GM18517 (cell line): ENCODE measurements around the gene GNG7.
A peak's percentile ranks its signal among the peaks of the same experiment; 100 is the strongest.
"Not testable (repeated sequence)": the region's sequence is repeated elsewhere in the genome, so short reads cannot be mapped to it uniquely, and the experiment has no call there.

Experiments used
- ATAC-seq: cut with Tn5 transposase; IDR thresholded peaks from one replicate; pipeline ENCODE4 v1.9.1; 2021; ENCODE audit warnings: mild to moderate bottlenecking, moderate library complexity; ENCODE audit not compliant: unreplicated experiment

GNG7 gene

DNA sequence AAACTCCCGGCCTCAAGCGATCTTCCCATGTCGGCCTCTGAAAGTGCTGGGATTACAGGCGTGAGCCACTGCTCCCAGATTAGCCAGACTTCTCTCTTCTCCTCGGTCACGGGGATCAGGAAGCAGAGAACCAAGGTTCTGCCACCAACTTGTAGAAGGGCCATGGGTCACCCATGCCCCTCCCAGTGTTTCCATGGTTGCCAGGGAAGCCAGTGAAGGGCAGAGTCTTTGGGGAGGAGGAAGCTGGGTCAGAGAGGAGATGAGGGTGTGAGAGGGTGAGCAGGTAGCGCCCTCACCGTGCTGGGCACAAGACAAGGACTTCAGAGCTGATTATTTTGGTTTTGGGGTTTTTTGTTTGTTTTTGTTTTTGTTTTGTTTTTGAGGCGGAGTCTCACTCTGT lies 77.1 kb downstream of the GNG7 start:
- ATAC-seq: no peak

DNA sequence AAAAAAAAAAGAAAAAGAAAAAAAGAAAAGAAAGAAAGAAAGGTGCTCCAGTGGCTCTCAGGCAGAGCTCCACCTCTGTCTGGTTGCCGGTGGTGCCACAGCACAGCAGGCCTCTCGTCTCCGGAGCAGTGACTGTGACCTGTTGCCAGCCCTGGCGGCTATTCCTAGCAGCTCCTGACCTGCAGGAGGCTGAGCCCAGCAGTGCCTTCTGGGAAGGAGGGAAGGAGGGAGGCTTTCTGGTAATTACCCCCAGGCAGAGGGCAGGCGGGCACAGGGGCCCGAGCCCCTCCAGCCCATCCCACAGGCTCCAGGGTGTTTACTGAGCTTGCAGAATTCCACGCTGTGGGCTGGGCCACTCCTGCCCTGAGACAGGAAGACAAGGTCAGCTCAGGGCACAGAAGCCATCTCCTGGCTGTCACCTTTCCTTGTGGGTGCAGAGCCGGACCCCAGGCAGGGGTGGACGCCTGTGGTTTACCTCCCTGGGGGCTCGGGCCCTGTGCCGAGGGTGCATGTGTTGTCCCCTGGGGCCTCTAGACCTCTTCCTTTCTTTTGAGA lies 77.9 kb downstream of the GNG7 start:
- ATAC-seq: peak; percentile 32

DNA sequence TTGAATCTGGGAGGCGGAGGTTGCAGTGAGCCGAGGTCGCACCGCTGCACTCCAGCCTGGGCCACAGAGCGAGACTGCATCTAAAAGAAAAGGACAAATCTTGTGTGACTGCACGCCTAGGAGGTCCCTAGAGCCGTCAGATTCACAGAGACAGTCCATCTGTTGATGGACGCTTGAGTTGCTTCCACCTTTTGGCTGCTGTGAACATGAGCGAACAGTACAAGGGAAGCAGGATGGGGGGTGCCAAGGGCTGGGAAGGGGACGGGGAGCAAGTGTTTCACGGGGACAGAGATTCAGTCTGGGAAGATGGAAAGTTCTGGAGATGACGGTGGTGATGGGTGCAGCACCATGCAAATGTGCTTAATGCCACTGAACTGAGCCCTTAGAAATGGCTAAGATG lies 78.7 kb downstream of the GNG7 start:
- no peak for ATAC-seq

DNA sequence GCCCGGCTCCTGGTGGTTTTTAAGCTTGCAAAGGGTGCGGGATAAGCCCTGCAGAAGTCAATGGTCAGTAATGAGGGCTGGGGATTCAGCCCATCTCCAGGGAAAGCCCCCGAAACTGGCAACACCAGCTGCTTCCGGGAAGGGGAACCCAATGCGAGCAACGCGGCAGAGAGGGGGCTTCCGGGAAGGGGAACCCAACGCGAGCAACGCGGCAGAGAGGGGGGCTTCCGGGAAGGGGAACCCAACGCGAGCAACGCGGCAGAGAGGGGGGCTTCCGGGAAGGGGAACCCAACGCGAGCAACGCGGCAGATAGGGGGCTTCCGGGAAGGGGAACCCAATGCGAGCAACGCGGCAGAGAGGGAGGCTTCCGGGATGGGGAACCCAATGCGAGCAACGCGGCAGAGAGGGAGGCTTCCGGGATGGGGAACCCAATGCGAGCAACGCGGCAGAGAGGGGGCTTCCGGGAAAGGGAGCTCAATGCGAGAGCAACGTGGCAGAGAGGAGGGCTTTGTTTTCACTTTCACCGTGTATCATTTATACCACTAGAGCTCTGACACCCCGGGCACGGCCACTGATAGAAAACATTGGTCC lies 80.0 kb downstream of the GNG7 start:
- not testable (repeated sequence) for ATAC-seq

DNA sequence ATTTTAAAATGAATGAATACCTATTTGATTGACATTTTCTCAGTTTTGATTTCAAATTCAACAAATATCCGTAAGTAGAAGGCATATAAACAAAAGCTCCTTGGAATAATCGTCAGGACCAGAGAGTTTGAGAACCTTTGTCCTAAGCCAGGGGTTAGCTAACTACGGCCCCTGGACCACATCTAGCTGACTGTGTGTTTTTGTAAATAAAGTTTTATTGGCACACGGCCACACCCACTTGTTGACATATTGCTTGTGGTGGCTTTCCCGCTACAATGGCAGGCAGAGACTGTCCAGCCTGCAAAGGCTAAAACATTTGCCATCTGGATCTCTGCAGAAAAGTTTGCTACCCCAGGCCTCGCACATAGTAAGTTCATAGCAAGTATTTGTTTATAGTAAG lies 83.4 kb downstream of the GNG7 start:
- ATAC-seq: no peak

DNA sequence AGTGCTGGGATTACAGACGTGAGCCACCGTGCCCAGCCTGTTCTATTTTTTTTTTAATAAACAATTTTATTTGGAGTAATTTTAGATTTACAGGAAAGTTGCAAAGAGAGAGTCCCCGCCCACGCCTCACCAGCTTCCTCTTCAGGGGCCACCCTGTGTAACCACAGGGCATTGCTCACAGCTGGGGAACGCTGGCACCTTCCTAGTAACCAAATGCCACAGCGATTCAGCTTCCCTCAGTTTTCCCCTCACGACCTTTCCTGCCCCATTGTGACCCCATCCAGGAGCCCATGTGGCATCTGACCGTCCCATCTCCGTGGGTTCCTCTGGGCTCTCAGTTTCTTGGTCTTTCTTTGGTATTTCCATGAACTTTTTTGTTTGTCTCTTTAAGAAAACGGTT lies 83.9 kb downstream of the GNG7 start:
- no peak for ATAC-seq

DNA sequence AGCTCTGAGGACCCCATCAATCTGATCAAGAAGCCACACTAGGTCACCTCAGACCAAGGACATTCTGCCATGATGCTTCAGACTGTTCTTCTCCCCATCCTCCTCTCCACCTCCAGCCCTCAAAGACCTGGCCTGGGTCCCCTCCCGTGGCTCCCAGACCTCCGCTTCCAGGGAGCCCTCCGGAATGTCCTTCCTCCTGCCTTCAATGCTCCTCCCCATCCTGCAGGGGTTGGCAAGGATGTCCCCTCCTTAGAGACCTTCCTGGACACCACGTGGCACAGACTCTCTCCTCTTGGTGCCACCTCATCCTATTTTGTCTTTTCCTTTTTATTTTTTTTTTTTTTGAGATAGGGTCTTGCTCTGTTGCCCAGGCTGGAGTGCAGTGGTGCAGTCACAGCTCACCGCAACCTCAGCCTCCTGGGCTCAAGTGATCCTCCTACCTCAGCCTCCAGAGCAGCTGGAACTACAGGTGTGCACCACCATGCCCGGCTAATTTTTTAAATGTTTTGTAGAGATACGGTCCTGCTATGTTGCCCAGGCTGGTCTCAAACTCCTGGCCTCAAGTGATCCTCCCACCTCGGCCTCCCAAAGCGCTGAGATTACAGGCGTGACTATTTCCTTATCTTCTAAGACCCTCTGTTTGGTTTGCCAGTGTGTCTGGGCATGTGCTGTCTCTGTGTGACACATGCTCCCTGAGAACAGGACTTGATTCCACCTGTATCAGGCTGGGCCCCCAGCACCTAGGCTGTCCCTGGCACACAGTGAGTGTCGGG lies 84.9 kb downstream of the GNG7 start:
- no peak for ATAC-seq

DNA sequence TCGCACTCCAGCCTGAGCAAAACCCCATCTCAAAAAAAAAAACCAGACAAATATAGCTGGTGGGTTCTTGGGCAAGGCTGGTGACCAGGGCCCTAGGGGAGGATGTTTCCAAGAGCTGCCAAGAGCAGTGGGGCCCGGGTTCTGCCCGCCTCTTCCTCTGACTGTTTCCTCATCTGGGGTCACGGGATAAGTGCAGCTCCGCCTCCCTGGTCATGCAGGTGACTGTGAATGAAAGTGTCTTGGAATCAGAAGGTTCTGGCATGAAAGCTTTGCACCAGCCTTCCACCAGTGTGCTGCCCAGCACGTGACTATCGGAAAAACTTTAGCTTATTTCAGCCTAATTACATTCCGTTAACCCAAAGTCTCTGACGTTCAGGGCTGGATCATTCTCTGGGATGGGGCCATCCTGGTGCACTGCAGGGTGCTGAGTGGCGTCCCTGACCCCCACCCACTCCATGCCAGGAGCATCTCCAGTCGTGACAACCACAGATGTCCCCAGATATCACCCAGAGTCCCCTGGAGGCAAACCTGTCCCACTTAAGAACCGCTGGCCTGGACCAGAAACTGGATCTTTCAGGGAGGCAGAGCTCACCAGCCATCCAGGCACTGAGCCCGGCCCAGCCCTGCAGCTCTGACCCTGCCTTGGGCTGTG lies 85.6 kb downstream of the GNG7 start:
- ATAC-seq: no peak

DNA sequence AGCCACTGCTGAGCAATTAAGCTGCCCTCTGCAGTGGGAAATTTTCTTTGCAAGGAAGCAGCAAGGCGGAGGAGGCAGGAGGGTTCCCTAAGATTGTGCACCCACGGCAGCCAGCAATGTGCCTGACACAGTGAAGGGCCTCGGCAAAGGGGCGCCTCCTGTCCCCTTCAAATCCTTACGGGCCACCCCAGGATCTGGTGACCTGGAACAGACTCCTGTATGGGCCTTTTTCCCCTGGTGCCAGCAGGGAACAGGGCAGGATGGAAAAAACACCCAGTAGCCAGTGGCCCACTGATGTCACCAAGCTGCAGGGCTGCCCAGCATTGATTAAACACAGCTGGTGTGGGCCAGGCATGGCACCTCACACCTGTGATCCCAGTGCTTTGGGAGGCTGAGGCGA lies 86.7 kb downstream of the GNG7 start:
- no peak for ATAC-seq

DNA sequence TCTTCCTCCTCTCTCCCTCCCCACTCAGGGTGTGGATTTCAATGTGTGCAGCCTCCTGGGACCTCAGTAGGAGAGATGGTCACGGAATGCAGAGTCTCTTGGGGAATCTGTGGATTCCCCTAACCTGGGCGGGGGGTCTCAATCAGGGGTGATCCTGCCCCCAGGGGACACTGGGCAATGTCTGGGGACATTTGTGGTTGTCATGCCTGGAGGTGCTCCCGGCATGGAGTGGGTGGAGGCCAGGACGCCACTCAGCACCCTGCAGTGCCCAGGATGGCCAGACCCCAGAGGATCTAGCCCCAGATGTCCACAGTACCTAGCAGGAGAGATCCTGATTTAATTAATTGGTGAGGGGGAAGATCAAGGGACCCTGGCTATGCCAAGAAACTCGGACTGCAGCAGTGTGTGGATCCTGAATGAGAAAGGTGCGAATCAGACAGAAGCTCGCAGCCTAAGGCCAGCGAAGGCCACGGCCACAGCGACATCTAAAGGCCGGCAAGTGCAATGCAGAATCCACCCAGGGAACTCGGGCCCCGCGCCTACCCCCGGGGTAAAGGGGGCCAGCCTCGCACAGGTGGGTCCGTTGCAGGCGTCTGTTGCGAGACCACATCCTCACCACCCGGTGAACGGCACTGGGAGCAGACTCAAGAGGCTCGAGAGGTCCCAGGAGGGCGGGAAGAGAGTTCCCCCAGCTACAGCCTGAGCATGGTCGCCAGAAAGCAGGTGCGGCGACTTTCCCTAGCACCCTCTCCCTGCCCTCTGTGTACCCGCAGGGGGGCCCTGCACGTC lies 88.8 kb downstream of the GNG7 start:
- ATAC-seq: no peak

DNA sequence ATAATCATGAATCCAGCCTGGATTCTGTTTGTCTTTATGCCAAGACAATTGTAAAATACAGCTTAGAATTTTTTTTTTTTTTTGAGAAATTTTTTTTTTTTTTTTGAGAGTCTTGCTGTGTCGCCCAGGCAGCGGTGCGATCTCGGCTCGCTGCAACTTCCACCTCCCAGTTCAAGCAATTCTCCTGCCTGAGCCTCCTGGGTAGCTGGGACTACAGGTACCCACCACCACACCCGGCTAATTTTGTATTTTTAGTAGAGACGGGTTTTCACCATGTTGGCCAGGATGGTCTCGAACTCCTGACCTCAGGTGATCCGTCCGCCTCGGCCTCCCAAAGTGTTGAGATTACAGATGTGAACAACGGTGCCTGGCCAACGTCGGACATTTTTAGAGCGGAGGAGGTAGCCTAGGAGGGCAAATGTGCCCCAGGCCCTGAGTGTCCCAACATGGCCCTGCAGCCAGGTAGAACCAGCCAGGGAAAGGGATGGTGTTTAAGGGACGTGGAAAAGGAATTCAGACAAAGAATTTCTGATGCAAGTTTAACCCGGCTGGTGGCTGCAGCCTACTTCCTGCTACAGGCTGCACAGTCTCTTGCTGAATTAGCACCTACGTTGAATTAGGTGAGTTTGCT lies 89.8 kb downstream of the GNG7 start:
- no peak for ATAC-seq

DNA sequence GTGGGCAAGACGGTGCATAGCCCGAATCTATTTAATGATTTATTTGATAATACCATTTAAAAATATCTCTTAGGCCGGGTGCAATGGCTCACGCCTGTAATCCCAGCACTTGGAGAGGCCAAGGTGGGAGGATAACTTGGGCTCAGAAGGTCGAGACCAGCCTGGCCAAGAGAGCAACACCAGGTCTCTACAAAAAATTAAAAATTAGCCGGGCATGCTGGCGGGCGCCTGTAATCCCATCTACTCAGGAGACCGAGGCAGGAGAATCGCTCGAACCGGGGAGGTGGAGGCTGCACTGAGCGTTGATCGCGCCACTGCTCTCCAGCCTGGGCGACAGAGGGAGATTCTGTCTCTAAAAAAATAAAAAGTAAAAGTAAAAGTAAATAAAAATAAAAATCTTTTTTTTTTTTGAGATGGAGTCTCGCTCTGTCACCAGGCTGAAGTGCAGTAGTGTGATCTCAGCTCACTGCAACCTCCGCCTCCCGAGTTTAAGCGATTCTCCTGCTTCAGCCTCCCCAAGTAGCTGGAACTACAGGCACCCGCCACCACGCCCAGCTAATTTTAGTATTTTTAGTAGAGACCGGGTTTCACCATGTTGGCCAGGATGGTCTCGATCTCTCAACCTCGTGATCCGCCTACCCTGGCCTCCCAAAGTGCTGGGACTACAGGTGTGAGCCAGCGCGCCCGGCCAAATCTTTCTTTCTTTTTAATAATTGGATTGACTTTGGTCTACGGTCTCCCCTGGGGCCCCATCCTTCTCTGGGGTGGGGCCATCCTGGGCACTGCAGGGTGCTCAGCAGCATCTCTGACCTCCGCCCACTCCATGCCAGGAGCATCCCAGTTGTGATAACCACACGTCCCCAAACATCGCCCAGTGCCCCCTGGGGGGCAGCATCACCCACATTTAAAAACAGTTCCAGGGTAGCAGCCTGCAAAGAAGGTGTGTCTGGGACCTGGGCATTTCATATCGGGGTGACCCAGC lies 90.7 kb downstream of the GNG7 start:
- no peak for ATAC-seq

DNA sequence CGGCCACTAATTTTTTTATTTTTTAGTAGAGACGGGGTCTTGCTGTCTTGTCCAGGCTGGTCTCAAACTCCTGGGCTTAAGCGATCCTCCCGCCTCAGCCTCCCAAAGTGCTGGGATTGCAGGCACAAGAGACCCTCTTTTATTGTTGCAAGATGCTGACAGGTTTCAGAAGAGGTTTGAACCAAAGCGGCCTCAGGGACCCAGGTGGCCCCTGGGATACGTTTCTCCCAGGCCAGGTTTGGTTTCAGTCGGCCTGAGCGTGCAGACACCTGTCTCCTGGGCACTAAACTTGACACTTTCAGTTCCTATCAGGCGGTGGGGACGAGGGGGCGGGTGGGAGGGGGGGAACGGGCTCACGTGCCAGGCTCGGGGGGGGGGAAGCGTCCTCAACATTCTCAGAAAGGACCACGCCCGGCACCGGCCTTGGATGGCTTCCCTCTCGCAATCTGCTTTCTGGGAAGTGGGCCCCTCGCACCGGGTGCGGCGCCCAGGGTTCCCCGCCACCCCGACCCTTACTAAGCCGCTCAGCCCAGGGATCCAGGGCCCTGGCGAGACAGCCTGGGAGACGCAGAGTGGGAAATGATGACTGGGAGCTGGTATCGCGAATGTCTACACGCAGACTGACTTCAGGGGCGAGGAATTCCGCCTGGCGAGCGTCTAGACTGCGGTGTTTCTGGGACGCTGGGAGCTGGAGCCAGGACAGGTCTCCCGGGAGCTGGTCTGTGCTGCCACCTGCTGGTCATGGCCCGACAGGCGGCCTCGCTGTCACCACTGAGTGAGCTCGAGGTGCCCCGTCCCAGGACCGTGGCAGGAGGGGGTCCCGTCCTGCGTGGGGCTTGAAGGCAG lies 91.6 kb downstream of the GNG7 start:
- peak; percentile 27 for ATAC-seq

DNA sequence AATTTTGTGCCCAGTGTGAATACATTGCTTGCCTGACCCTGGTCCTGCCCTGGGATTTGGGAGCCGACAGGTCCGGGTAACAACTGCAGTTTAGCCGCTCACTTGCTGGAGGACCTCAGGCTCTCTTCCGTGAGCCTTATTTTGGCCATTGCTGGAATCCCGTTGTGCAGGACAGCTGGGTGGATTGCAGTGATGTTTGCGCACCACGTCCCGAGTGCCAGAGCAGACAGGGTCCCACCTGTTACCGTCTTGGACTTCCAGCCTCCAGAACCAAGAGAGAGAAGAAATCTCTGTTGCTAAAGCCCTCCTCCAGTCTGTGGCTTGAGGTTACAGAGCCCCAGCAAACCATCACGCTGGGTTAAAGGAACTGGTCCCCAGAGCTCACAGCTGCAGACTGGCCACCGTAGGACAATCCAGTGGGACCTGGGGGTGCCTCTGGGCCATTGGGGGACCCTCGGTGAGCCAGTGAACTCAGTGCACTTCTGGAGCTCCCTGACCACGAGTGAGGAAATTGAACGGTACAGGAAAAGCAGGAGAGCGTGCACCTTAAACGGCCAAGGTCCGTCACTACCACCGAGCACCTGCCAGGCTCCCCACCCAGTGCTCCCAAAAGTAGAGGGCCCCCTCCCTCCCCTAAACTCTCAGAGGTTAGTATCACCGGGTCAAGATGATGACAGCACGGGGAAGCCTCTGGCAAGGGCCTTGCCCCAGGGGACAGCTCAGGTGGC lies 92.9 kb downstream of the GNG7 start:
- no peak for ATAC-seq

DNA sequence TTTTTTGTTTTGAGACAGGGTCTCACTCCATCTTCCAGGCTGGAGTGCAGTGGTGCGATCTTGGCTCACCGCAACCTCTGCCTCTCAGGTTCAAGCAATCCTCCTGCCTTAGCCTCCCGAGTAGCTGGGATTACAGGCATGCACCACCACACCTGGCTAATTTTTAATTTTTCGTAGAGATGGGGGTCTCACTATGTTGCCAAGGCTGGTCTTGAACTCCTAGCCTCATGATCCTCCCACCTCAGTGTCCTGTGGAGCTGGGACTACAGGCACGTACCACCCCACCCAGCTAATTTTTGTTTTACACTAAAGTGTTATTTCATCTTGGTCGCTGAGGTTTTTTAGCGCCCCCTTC lies 93.5 kb downstream of the GNG7 start:
- ATAC-seq: not testable (repeated sequence)

DNA sequence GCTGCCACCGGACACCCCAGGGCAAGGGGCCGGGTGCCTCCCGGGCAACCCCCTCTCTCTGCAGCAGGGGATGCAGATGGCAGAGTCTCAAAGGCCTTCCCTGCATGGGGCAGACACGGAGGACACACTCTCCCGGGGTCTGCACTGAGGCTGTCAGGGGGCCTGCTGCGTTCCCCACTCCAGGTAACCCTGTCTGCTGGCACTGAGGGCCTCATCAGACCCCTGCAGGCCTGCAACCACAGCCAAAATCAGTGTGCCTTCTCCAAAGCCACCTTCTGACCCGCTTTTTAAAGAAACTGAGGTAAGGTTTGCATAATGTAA lies 93.9 kb downstream of the GNG7 start:
- ATAC-seq: no peak

DNA sequence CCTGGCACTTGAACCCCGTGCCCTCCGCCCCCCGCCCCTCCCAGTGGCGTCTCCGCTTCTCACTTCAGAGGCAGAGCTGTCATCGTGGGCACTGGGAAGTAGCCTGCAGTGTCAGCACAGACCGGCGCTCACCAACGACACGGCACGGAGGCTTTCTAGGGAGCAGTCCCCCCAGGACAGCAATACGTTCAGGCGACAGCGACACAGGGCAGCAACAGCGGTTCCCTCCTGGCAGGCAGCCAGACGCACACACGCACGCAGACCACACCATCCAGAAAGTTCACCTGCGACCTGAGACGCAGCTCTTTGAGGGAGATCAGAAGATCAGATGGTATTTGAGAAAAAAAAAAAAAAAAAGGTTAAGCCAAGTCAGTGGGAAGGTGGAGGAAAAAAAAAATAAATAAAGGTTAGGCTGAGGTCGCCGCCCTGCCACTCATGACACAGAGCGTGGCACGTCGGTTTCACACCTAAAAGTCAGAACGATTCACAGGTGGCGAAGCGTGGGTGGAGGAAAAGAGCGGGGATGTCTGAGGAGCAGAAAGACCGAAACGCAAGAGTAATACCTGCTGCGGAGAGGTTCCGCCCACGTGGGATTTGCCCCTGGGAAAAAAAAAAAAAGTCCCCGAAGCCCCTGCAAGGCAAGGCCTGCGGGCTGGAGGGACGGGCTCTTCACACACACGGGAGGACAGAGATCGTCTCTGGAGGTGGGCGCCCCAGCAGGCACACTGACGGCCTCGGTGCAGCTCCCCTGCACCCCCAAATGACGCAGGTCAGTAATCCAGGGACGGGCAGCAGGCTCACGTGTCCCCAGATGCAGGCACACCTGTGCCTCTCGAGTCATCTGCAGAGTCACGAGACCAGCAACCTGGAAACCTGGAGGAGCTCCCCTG lies 94.5 kb downstream of the GNG7 start:
- ATAC-seq: peak; percentile 57
